Left lobe of liver (tissue), 2 donors: ENCODE data around the gene SKIDA1. TPM values are rescaled to one million over a fixed set of nuclear protein-coding genes. Genes with fewer than 3 reads are reported as not detected.

ENCODE experiments used
- ATAC-seq: fragments of 200-7000 bp; cut with Tn5 transposase; one replicate; pipeline ENCODE4 v1.9.1; 2020; ENCODE audit warnings: mild to moderate bottlenecking, moderate library complexity
- DNase-seq: peaks from one replicate; pipeline ENCODE4 v3.0.0-alpha.2; 2020; ENCODE audit warnings: low spot score
- total RNA-seq: library from RNA; stranded (reverse); gene quantifications from one replicate; pipeline ENCODE4 v1.2.1, GENCODE V29; 2021
- donor health status: DM: no; HTN: no; CAD: no; lungs with moderate emphysema.
- donor health status: DM: no; HTN: yes; CAD: no.

Gene SKIDA1
- total RNA-seq, 1 donor from 2014 or later, result 3.4 TPM

DNA sequence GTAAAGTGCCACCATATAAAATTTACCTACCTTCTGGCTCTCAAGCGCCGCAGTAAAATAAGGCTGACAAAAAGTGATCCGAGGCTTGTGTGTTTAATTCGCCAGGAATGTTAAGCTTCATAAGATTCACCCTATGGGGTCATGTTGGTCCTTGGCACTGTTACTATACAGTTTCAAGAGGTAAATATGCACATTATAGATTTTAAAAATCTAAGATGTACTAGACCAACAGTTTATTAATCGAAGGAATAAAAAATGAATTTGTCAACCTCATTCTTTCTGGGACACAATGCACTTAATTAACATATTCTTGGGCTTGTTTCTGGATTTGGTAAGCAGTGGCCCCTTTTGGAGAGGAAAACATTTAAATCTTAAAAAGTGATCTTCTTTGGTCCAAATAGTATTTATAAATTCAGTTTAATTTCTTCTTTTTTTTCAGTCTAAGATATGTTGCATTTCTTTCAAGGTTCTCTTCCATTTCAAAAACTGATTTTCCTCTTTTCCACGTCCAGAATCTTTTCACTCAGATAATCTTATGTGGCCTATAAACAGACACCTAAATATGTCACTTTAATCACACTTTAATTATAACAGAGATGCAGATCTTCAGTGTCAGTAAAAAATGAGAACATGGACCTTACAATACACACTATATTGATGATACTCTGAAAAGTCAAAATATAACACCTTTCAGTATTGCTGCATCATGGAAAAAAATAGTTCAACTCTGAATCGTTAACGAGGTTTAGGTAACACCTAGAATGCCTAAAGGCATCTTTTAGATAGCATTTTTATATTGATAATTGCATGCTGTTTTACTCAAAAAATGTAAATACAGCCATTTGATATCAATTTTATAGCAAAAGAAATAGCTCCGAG, 3.8 kb upstream of the SKIDA1 start:
- no peak for ATAC-seq
- no peak for DNase-seq

DNA sequence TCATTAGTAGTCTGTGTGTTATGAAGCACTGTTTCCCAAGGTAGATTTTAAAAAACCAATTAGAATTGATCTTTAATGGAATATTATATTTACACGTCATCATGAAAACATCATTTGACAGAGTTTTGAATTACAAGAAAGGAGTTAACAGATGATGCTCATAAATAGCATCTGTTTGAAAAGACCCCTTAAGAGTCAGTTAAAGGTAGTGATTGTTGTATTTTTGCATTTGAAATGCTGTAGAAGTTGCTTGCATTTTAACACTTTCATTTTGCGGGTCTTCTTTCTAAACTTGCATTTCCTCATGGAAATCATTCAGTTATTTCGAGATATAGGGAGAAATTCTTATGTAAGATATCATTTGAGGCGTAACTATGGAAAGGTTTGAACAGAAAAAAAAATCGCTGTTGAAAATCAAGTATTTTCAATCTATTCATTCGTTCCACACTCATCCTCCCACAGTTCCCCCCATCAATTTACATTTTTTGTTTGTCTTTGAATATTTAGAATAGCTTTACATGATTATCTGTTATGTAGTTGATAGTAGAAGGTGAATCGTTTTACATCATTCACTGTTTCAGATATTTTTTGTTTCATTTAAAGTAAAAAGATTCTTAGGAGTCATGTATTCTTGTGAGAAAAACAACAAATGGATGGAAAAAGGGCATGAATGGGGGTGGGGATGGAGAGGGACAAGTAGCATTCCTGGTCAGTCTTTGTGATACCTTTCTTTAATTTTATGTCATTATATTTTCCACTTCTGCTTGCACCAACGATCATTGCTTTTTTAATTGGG, 3.0 kb upstream of the SKIDA1 start:
- DNase-seq (no peak), ATAC-seq (no peak)

DNA sequence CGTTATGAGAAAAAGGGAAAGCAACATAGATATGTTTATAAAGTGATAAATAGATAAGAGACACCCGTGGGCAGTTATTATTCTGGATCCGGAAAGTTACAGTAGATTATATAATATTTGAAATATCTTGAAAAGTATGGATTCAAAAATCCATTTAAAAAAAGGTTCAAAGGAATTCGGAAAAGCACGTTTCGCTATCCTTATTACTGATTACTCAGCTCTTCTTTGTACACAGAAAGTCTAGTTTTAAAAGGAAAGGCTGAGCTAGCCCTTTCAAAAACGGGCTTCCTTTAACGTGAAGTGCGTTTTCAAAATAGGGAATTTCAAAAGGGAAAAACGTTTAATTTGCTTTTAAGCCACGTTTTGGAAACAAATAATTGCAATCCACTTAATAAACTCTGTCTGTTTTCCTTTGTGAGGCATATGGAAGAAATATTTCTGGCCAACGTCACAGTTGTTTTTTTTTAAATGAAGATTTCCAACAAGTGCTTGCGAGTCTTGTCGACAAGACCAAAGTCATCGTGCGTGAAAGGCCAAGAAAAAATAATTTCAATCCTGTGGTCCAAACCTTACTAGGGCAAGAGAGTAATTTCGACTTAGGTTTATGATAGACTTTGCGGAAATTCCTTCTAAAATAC, 2.2 kb upstream of the SKIDA1 start:
- ATAC-seq (no peak), DNase-seq (no peak)

GRCh38 chr10:21526860-21527597, 1.5 kb upstream of the SKIDA1 start:
- DNase-seq, result peak; percentile 73
- ATAC-seq, result peak; percentile 47

GRCh38 chr10:21526188-21526859, 842 bp upstream of the SKIDA1 start:
- peak; percentile 59 for ATAC-seq
- DNase-seq, result peak; percentile 81

- DNase-seq, result peak; percentile 48
- no peak for ATAC-seq
Measured at GRCh38 chr10:21524526-21525366, 736 bp downstream of the SKIDA1 start.

- no peak for DNase-seq
Measured at GRCh38 chr10:21524131-21524525, 1.4 kb downstream of the SKIDA1 start.

DNA sequence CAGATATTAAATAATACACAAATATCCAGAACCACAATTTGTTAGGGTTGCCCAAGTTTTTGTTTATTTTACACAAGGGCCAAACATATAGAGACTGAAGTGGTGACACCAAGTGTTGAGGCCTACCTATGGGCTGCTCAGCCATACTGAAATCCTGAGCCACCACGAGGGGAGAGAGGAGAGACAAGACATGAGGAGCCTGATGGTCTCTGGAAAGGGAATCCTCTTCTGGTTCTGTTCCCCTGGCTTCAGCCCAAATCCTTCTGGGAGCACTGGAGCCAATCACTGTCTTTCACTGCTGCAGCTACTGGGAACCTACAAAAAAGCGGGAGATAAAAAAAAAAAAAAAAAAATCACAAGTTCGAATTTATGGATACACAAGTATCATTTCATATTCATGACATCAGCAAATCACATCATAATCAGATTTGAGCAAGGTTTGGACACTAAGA, 1.9 kb downstream of the SKIDA1 start:
- DNase-seq (peak; percentile 37), ATAC-seq (no peak)

More at GRCh38 chr10:21524131-21524525, 1.4 kb downstream of the SKIDA1 start:
- no peak for ATAC-seq

GRCh38 chr10:21522631-21523406, 2.7 kb downstream of the SKIDA1 start:
- DNase-seq (no peak), ATAC-seq (no peak)

DNA sequence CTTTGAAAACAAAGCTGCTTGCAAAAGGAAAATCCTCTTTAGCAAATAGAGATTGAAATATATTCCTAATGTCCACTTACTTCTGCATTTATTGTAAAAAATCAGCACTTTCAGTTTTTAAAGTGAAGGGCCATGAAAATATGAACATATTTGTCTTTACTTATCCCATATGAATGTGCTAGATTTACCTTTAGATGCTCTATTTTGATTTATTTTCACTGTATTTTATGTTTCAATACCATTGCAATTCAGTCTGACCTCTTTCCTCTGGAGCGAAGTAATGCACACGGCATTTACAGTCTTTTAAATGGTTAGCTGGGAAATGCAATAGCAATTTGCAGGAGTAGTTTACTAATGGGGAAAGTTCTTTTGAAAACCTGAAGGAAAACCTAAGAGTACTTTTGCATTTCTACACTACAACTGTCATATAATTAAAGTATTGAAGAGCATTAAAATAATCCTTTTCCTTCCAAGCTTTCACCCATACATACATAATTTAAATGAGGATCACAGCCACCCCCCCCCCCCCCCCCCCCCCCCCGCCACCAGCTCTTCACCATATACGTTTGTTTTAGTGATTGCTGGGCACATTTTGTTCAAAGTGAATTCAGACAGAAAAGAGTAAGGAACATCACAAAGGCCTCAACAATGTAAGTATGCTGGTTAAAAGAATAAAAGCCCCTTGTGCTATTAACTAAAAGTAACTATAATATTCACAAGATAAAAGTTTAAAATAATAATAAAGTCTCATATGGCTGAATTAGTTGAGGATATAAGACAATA, 3.5 kb downstream of the SKIDA1 start:
- ATAC-seq (no peak), DNase-seq (no peak)

- no peak for ATAC-seq
- no peak for DNase-seq
Measured at GRCh38 chr10:21520949-21521348, 4.5 kb downstream of the SKIDA1 start.

DNA sequence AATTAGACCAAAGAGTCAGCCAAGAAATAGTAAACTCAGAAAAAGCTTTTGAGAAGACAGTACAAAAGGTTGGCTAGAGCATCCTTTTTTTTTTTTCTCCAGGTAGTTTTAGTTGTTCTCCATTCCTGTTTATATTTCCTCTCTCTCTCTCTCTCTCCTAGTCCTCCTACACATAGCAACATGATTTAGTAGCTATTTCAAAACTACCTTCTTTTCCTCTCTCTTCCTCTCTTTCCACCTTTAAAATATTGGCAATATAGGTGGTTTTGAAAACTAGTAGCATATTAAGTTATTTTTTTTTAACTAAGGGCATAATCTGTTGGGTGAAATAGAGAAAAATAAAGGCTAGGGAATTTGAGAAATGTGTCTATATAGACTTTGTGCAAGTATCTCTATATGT, 5.0 kb downstream of the SKIDA1 start:
- ATAC-seq, result no peak

DNA sequence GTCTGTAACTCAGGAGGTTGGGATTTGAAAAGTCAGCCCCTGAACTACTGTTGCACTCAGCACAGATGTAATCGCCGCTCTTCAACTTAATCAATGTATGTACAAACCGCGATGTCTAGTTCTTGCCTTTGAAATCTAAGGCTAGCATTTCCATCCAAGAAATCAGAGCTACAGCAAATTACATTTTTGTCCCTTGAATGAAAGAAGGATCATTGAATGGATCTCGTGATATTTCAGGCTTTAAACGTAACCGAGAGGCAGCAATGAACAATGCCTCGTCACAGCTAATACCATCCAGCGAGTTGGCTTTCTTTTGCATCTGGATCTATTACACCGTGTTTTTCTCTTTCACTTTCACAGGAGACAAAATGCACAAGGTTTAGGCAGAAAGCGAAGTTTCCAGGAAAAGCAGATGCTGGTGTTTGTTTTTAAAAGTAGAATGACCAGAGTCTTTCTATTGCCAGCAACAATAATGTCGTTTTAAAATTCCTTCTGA, 5.5 kb downstream of the SKIDA1 start:
- no peak for DNase-seq
- peak; percentile 22 for ATAC-seq

More for the DNA sequence above, 5.0 kb downstream of the SKIDA1 start:
- no peak for DNase-seq

DNA sequence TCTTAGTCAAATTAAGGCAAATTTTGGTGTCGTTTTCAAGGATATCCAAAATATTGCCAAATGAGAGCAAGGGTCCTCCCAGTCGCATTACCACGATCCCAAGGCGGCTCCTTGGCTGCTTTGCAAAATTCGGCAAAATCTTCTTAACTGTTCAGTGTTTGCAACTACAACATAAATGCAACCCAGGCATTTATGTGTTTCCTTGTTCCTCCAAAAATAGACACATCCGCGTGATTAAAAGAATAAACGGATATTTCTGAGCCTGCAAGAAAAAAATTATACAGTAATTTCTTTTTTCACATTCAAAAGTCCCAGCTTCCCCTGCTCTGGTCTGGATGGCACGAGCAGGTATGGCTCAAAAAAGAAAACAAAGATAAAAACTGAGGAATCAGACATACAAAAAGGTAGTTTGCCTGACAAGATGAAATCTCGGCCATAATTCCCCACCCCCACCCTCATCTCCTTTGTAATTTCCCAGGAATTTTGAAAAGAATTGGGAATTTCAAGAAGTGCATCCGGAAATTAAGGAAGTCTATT, 6.0 kb downstream of the SKIDA1 start:
- ATAC-seq (no peak), DNase-seq (no peak)

GRCh38 chr10:21518641-21519396, 6.7 kb downstream of the SKIDA1 start:
- ATAC-seq (peak; percentile 14), DNase-seq (peak; percentile 48)

GRCh38 chr10:21518149-21518640, 7.3 kb downstream of the SKIDA1 start:
- peak; percentile 9 for ATAC-seq

More at GRCh38 chr10:21518149-21518640, 7.3 kb downstream of the SKIDA1 start:
- peak; percentile 44 for DNase-seq
